Osteocyte (in vitro differentiated cells): ENCODE data around the gene TCTN3. TPM values are rescaled to one million over a fixed set of nuclear protein-coding genes. Genes with fewer than 3 reads are reported as not detected.
"Not testable (repeated sequence)": the region's sequence is repeated elsewhere in the genome, so short reads cannot be mapped to it uniquely, and the experiment has no call there.

Experiments used
- DNase-seq: peaks from one replicate; pipeline ENCODE4 v3.0.0; 2021; ENCODE audit warnings: mixed read lengths; ENCODE audit not compliant: unreplicated experiment; ENCODE audit errors: extremely low spot score
- H3K27ac Mint-ChIP-seq: one replicate; pipeline ENCODE4 v1.8.0; 2021; ENCODE audit warnings: mild to moderate bottlenecking, mixed read lengths; ENCODE audit not compliant: unreplicated experiment
- H3K27me3 Mint-ChIP-seq: one replicate; pipeline ENCODE4 v1.8.0; 2021; ENCODE audit warnings: mixed read lengths; ENCODE audit not compliant: unreplicated experiment
- H3K36me3 Mint-ChIP-seq: one replicate; pipeline ENCODE4 v1.8.0; 2021; ENCODE audit warnings: mixed read lengths; ENCODE audit not compliant: unreplicated experiment
- H3K4me1 Mint-ChIP-seq: one replicate; pipeline ENCODE4 v1.8.0; 2021; ENCODE audit warnings: mixed read lengths; ENCODE audit not compliant: unreplicated experiment
- H3K4me3 Mint-ChIP-seq: one replicate; pipeline ENCODE4 v1.8.0; 2021; ENCODE audit warnings: mild to moderate bottlenecking, moderate library complexity, mixed read lengths; ENCODE audit not compliant: unreplicated experiment
- H3K9me3 Mint-ChIP-seq: one replicate; pipeline ENCODE4 v1.8.0; 2021; ENCODE audit warnings: mixed read lengths; ENCODE audit not compliant: unreplicated experiment
- total RNA-seq: library from RNA; stranded (reverse); gene quantifications from 2 replicates; pipeline ENCODE4 v1.2.1, GENCODE V29; 2021
- TF ChIP-seq, protein P1 (sequence below): fragments of 200-600 bp; sonication (generic); IDR thresholded peaks from 2 replicates; pipeline ENCODE4 v1.5.0; 2021; ENCODE audit warnings: antibody characterized with exemption, mild to moderate bottlenecking, moderate library complexity

The TCTN3 gene
- total RNA-seq, 1 donor from 2014 or later: 36.4 TPM

DNA sequence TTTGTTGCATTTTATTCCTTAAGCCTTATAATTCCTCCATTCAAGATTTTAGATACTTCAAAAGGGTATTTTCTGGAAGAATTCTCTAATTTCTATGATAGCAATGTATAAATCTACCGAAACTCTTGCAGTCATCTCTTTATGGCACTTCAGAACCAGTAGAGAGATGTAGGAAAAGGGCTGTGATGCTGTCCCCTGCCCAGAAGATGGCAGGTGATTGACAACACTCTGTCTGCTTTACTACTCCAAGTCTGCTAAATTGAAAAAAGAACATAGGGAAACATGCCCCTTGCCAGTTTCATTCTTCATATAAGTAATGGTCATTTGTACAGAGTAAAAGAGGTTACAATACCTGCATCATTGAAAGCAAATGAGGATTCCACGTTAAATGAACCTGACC lies 5.1 kb downstream of the TCTN3 start:
- DNase-seq: no peak
- no peak overlapping the region for H3K4me3 Mint-ChIP-seq
- peaks cover 15% of the 10 kb centered on the region for H3K4me1 Mint-ChIP-seq
- H3K27me3 Mint-ChIP-seq: no peaks in the 10 kb centered on the region
- TF ChIP-seq, protein P1, sequence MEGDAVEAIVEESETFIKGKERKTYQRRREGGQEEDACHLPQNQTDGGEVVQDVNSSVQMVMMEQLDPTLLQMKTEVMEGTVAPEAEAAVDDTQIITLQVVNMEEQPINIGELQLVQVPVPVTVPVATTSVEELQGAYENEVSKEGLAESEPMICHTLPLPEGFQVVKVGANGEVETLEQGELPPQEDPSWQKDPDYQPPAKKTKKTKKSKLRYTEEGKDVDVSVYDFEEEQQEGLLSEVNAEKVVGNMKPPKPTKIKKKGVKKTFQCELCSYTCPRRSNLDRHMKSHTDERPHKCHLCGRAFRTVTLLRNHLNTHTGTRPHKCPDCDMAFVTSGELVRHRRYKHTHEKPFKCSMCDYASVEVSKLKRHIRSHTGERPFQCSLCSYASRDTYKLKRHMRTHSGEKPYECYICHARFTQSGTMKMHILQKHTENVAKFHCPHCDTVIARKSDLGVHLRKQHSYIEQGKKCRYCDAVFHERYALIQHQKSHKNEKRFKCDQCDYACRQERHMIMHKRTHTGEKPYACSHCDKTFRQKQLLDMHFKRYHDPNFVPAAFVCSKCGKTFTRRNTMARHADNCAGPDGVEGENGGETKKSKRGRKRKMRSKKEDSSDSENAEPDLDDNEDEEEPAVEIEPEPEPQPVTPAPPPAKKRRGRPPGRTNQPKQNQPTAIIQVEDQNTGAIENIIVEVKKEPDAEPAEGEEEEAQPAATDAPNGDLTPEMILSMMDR: no peak
- peaks cover 28% of the 10 kb centered on the region for H3K36me3 Mint-ChIP-seq
- no peak overlapping the region for H3K27ac Mint-ChIP-seq
- no peaks in the 10 kb centered on the region for H3K9me3 Mint-ChIP-seq

DNA sequence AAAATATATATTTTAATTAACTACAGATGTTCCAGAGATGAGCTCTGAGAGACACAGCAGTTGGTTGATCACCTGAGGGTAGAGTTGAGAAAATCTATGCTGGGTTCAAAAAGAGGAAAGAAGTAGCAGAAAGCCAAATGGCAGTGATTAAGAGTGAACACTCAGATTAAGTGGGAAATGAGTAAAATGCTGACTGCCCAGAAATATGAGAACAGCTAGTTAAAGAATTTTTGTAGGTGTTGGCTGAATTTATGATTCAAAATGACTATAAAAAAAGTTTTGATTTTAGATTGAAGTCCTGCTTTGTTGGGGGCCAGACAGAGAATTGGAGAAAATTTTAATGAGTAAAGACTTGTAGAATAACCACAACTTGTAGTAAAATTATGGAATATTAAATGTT lies 9.8 kb downstream of the TCTN3 start:
- Mint-ChIP-seq H3K36me3 (peaks cover 41% of the 10 kb centered on the region), H3K27me3 (no peaks in the 10 kb centered on the region), H3K4me3 (no peak overlapping the region)

DNA sequence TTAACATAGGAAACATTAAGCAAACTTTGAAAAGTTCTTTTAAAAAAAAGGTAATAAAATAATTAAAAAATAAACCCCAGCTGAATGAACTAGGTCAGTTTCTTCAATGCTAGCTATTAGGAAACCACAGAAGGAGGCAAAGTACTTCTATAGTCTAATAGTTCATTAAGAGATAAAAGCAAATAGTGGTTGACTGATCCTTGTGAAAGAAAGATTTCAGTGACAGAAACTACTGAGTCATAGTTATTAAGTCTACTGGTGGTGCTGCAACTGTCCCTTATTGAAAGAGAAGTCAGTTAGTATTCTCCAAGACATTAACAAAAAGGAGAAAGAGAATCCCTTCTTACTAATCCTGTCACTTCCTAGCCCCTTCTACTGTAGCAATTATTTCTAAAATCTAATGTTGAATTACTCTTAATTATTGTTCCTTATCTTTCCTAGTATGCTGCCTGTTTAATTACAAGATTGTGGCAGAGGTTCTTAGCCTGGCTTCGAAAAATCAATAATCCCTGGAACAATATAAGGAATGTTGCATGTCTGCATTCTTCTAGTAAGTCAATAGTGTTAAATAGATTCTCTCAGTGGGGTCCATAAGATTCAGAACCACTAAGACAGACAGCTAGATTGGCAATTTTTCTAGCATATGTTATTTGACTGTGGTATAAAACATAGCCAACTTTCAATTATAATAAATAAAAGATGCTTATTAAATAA lies 18.2 kb downstream of the TCTN3 start:
- H3K27me3 Mint-ChIP-seq: no peaks in the 10 kb centered on the region
- no peaks in the 10 kb centered on the region for H3K4me1 Mint-ChIP-seq
- TF ChIP-seq, protein P1: no peak
- H3K4me3 Mint-ChIP-seq: no peak overlapping the region
- H3K9me3 Mint-ChIP-seq: no peaks in the 10 kb centered on the region
- H3K27ac Mint-ChIP-seq: no peak overlapping the region
- peaks cover 31% of the 10 kb centered on the region for H3K36me3 Mint-ChIP-seq
- no peak for DNase-seq

More for the DNA sequence above, 9.8 kb downstream of the TCTN3 start:
- no peak for DNase-seq
- Mint-ChIP-seq H3K9me3 (no peaks in the 10 kb centered on the region), H3K27ac (no peak overlapping the region), H3K4me1 (no peaks in the 10 kb centered on the region)
- TF ChIP-seq, protein P1: no peak

DNA sequence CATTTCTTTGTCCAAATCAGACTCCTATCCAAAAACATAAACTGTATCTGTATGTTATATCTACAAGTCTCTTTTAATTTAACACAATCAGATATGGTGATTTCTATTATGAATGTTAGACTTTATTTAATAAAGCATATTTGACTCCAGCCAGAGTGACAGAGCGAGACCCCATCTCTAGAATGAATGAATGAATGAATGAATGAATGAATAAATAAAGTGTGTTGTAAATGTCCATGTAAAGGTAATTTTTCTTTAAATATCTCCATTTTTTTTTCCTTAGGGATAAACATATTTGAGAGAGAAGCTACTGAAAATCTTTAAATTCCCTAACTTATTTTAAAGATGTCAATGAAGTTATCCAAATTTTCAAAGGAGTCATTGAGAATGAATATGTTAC lies 19.1 kb downstream of the TCTN3 start:
- no peaks in the 10 kb centered on the region for H3K4me1 Mint-ChIP-seq
- no peaks in the 10 kb centered on the region for H3K9me3 Mint-ChIP-seq
- H3K27ac Mint-ChIP-seq: no peak overlapping the region
- no peak overlapping the region for H3K4me3 Mint-ChIP-seq
- no peaks in the 10 kb centered on the region for H3K27me3 Mint-ChIP-seq
- H3K36me3 Mint-ChIP-seq: peaks cover 23% of the 10 kb centered on the region
- no peak for DNase-seq
- TF ChIP-seq, protein P1: no peak

DNA sequence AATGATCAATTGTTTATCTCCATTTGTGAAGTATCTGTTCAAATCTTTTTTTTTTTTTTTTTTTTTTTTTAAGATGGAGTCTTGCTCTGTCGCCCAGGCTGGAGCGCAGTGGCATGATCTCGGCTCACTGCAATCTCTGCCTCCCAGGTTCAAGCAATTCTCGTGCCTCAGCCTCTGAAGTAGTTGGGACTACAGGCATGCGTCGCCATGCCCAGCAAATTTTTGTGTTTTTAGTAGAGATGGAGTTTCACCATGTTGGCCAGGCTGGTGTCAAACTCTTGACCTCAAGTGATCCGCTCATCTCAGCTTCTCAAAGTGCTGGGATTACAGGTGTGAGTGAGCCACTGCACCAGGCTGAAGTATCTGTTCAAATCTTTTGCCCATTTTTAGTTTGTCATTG lies 21.1 kb downstream of the TCTN3 start:
- H3K27ac Mint-ChIP-seq, H3K9me3 Mint-ChIP-seq, H3K4me3 Mint-ChIP-seq, H3K27me3 Mint-ChIP-seq, H3K4me1 Mint-ChIP-seq, DNase-seq: not testable (repeated sequence)
- peaks cover 33% of the 10 kb centered on the region for H3K36me3 Mint-ChIP-seq
